HTERT RPE-1 (cell line): Measurements from ENCODE around the gene ATP13A1.
"Not testable (repeated sequence)": the region's sequence is repeated elsewhere in the genome, so short reads cannot be mapped to it uniquely, and the experiment has no call there.

ENCODE experiments used
- in situ Hi-C: fragments of 300-500 bp; cut with MboI; formaldehyde crosslinking; loops from 4 replicates; pipeline ENCODE4 v1.14.3; 2020; ENCODE audit warnings: low sequenced_read_pairs

ATP13A1 gene

DNA sequence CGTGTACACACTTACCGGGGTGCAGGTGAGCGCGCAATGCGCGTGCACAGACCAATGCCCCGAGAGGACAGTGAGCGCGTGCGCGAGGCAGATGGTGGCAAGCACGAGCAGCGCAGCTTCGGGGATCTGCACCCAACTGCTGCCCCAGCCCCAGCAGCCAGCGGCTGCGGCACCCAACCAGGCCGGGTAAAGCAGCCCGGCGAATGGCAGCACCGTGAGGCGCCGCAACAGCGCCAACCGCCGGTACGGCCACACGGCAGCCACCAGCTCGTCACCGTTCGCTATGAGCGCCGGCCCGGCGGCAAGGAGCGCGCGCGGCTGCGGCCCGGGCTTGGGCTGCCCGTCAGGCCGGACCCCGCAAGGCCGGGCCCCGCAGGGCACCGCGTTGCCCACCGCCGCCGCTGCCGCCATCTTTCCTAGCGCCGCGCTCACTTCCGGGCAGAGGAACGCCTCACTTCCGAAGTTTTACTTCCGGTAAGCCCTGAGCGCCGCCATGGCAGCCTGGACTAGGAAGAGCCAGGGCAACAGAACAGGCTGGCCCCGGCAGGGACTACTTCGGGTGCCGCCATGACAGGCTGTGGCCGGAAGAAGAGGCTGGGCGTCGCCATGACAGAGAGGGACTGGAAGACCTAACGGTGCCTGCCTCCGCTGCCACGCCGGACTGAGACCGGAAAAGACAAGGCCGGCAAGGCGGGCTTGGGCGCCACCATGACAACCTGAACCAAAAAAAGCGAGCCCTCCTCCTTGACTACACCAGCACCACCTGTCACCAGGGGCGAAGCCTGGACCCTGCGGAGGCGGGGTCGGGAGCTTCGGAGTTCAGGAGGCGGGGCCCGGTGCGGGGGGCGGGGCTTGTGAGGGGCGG lies at the start of gene ATP13A1:
TSS of gene ATP13A1 (minus strand) at position 421 of the 865 bp plus-strand sequence. CDS start at position 411, 10 bp downstream.
- in situ Hi-C loops: no loop called here

DNA sequence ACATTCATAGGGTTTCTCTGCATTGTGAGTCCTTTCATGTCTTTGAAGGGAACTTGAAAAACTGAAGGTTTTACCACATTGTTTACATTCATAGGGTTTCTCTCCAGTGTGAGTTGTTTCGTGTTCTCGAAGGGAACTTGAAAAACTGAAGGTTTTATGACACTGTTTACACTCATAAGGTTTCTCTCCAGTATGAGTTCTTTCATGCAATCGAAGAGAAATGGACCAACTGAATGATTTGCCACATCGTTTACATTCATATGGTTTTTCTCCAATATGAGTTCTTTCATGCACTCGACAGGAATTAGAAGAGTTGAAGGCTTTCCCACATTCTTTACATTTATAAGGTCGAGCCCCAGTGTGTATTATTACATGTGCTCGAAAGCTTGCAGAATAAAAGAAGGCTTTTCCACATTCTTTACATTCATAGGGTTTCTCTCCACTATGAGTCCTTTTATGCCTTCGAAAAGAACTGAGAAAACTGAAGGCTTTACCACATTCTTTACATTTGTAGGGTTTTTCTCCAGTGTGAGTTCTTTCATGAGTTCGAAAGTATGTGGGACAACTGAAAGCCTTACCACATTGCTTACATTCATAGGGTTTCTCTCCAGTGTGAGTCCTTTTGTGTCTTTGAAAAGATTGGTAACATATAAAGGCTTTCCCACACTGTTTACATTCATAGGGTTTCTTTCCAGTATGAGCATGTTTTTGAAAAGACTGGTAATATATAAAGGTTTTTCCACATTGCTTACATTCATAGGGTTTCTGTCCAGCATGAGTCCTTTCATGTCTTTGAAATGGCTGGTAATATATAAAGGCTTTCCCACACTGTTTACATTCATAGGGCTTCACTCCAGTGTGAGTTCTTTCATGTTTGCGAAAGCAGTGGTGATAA lies 48.7 kb upstream of the ATP13A1 start:
- in situ Hi-C loops: no loop called here

DNA sequence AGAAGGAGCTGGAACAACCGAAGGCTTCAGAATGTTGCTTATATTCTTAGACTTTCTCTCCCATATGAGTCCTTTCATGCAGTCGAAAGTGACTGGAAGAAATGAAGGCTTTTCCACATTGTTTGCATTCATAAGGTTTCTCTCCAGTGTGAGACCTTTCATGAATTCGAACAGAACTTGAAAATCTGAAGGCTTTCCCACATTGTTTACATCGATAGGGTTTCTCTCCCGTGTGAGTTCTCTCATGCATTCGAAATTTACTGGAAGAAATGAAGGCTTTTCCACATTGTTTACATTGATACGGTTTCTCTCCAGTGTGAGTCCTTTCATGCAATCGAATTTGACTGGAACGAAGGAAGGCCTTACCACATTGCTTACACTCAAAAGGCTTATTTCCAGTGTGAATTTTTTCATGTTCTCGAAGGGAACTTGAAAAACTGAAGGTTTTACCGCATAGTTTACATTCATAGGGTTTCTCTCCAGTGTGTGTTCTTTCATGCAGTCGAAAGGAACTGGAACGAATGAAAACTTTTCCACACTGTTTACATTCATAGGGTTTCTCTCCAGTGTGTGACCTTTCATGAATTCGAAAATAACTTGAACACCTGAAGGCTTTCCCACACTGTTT lies 47.9 kb upstream of the ATP13A1 start:
- in situ Hi-C loops: no loop called here

DNA sequence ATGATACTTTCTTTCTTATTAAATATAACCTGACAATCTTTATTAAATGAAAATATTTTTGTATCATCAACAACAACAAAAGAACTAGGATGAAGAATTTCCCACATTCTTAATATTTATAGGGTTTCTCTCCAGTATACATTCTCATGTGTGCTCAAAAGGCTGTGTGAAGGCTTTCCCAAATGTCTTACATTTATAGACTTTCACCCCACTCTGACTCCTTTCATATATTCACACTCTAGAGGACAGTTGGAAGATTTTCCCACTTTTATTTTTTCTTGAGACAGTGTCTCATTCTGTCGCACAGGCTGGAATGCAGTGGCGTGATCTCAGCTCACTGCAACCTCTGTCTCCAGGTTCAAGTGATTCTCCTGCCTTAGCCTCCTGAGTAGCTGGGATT lies 47.0 kb upstream of the ATP13A1 start:
- in situ Hi-C loops: no loop called here

GRCh38 chr19:19704836-19705235 lies 41.4 kb upstream of the ATP13A1 start:
- in situ Hi-C loops: no loop called here

DNA sequence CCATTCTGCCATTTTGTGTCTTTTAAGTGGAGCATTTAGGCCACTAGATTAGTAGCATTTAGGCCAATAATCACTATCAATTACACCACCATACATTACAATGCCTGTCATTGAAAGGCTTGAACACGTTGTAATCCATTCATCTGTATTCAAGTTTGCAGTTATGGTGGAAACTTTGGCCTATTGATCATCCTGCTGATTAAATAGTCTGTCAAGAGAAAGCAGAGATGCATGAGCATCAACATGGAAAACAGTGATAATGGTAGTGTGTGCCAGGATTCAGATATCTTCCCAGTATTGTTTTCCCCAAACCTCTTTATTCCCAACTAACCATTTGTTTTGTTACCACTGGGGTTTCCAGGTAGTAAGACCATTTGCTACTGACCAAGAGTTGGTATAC lies 37.0 kb upstream of the ATP13A1 start:
- in situ Hi-C loops: not testable (repeated sequence)

DNA sequence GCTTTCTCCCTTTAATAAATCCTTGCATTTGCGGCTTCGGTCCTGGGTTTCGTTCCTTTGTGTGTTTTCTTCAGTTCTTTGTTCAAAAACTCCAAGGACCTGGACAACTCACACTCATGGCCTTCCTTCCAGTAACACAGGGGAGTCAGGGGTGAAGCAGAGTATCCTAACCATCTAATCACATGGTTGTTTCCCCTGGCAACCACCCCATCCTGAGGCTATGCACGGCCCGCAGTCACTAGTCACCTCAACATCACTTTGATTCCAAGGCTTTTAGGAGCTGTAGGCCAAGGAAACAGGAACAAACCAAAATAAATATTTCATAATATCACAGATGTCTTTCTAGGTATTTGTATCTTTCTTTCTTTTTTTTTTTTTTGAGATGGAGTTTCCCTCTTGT lies 34.1 kb upstream of the ATP13A1 start:
- in situ Hi-C loops: no loop called here

GRCh38 chr19:19696386-19696785 lies 32.9 kb upstream of the ATP13A1 start:
- in situ Hi-C loops: no loop called here

DNA sequence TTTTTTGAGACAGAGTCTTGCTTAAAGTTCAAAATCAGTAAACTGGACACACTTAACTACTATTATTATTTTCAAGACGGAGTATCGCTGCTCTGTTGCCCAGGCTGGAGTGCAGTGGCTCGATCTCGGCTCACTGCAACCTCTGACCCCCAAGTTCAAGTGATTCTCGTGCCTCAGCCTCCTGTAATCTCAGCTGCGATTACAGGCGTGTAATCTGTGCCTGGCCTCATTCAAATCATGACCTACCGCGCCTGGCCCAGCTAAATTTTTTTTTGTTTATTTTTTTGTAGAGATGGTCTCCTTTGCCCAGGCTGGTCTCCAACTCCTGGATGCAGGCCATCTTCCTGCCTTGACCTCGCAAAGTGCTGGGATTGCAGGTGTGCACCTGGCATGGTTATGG lies 28.2 kb upstream of the ATP13A1 start:
- in situ Hi-C loops: no loop called here

GRCh38 chr19:19689023-19689422 lies 25.5 kb upstream of the ATP13A1 start:
- in situ Hi-C loops: not testable (repeated sequence)

DNA sequence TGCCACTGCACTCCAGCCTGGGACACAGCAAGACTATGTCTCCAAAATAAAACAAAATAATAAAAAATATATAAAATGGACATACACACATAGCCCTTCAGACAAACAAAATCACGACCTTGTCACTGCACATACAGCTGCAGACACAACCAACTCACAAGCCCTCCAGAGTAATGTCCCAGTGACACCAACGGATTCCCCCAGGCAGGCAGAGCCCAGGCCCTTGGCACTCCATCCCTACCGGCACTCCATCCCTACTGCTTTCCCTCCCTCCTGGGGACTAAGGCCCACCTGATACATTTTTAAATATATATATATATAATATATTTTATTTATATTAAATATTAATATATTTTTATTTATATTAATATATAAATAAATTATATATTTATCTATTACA lies 23.6 kb upstream of the ATP13A1 start:
- in situ Hi-C loops: no loop called here

DNA sequence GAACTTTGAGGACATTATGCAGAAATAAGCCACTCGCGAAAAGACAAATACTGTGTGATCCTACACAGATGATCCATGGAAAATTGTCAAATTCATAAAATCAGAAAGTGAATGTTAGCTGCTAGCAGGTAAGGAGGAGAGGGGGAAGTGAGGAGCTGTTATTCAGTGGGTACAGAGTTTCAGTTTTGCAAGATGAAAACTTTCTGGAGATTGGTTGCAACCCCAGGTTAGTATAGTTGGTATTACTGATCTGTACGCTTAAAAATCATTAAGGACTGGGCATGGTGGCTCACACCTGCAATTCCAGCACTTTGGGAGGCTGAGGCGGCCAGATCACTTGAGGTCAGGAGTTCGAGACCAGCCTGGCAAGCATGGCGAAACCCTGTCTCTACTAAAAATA lies 23.1 kb upstream of the ATP13A1 start:
- in situ Hi-C loops: no loop called here

GRCh38 chr19:19686119-19686518 lies 22.6 kb upstream of the ATP13A1 start:
- in situ Hi-C loops: not testable (repeated sequence)

DNA sequence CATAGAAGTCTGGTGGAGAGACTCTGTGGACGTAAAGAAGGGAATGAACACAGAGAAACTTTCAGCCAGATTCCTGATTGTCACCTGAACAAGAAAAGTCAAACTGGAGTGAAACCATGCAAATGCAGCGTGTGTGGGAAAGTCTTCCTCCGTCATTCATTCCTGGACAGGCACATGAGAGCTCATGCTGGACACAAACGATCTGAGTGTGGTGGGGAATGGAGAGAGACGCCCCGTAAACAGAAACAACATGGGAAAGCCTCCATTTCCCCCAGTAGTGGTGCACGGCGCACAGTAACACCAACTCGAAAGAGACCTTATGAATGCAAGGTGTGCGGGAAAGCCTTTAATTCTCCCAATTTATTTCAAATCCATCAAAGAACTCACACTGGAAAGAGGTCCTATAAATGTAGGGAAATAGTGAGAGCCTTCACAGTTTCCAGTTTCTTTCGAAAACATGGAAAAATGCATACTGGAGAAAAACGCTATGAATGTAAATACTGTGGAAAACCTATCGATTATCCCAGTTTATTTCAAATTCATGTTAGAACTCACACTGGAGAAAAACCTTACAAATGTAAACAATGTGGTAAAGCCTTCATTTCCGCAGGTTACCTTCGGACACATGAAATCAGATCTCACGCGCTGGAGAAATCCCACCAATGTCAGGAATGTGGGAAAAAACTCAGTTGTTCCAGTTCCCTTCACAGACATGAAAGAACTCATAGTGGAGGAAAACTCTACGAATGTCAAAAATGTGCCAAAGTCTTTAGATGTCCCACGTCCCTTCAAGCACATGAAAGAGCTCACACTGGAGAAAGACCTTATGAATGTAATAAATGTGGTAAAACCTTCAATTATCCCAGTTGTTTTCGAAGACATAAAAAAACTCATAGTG lies 15.9 kb upstream of the ATP13A1 start:
- in situ Hi-C loops: no loop called here

DNA sequence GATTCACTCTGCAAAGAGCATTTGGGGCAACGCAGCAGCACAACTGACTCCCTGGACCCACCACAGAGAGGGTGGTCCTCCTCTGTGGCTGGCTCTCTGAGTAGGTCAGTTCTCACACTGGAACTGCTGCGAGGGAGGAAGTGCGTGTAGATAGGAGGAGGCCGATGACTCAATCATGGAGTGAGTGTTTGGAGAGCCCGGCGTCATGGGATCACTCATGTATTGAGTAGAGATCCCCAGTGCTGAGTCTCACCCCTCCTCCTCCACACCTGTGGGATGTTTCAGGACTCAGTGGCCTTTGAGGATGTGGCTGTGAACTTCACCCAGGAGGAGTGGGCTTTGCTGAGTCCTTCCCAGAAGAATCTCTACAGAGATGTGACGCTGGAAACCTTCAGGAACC lies 14.1 kb upstream of the ATP13A1 start:
- in situ Hi-C loops: no loop called here

DNA sequence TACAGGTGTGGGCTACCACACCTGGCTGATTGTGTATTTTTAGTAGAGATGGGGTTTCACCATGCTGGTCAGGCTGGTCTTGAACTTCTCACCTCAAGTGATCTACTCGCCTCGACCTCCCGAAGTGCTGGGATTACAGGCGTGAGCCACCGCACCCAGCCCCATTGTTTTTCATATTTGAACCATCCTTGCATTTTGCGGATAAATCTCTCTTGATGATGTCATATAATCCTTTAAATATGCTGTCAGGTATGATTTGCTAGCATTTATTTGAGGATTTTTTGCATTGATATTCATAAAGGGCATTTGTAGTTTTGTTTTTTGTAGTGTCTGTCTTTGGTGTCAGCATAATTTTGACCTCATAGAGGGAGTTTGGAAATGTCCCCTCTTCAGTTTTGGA lies 10.8 kb upstream of the ATP13A1 start:
- in situ Hi-C loops: no loop called here

- in situ Hi-C loops: no loop called here
These were observed 9.3 kb upstream of the ATP13A1 start for GRCh38 chr19:19672816-19673215.

DNA sequence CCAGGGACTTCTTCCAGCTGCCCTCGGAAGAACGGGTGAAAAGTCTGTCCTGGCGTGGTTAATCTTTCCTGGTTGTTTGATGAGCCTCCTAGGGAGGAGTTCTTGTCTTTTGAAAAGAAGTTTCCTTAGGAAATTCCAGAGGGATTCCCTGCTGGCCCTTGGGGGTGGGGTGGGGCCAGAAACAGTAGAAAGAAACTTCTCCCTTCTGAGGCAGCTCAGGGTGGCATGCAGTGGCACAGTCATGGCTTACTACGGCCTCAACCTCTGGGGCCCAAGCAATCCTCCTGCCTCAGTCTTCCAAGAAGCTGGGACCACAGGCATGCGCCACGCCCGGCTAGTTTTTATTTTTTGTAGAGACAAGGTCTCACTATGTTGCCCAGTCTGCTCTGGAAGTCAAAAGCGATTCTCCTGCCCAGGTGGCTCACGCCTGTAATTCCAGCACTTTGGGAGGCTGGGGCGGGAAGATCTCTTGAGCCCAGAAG lies 6.6 kb upstream of the ATP13A1 start:
- in situ Hi-C loops: no loop called here

DNA sequence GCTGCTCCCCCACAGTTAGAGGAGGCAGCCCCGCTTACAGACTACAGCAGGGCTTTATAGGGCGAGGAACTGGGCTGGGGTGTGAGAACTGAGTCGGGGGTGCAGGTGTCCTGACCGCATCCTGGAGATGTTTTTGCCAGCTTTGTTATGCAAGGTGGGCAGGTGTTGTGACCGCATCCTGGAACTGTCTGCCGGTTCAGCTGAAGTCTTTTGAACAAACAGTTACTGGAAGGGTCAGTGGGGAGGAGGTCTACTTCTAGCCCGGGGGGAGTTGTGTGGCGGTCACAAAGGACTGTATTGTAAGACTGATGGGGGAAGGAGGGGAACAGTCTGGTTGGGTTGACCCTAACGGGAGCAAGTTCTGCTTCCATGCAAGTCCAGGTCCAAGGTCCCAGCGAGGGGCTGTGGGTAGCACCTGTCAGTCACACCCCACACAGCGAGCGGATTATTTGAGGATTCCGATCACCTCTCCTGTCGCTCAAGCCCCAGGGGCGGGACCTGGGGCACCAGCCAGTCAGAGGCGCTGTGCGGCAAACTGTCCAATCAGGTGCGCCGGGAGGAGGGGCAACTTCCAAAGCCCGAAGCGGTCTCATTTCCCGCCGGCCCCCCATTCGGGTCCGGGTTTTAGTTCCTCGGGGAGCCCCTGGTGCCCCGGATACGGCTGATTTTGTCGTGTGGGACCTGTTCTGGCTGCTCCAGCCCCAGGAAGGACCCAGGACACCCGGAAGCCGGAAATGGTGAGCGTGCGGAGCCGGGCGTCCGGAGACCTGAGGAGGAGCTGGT lies 4.9 kb upstream of the ATP13A1 start, which contains the start of gene ZNF101:
TSS of gene ZNF101 (plus strand) at position 610 of the 783 bp plus-strand sequence. CDS start at position 735, 125 bp downstream.
- in situ Hi-C loops: no loop called here
